GM21619 (cell line): Measurements from ENCODE around the gene MIB1.
"Not testable (repeated sequence)": the region's sequence is repeated elsewhere in the genome, so short reads cannot be mapped to it uniquely, and the experiment has no call there.

Source experiments
- ATAC-seq: cut with Tn5 transposase; IDR thresholded peaks from one replicate; pipeline ENCODE4 v1.9.1; 2021; ENCODE audit not compliant: unreplicated experiment

Gene MIB1

GRCh38 chr18:21740538-21741311 lies at the start of gene MIB1:
TSS of gene MIB1 (plus strand) at chr18:21740792. CDS start at chr18:21741584, 792 bp downstream.
- peak; percentile 93 for ATAC-seq

- ATAC-seq: no peak
Measured at GRCh38 chr18:21693322-21693721, 47.3 kb upstream of the MIB1 start.

- no peak for ATAC-seq
Measured at GRCh38 chr18:21700528-21701075, 40.0 kb upstream of the MIB1 start.

- ATAC-seq: no peak
Measured at GRCh38 chr18:21701621-21702020, 39.0 kb upstream of the MIB1 start.

GRCh38 chr18:21702602-21703001 lies 38.0 kb upstream of the MIB1 start:
- ATAC-seq: no peak

GRCh38 chr18:21703241-21703820 lies 37.3 kb upstream of the MIB1 start:
- no peak for ATAC-seq

- ATAC-seq: peak; percentile 93
Measured at GRCh38 chr18:21704603-21705364, 35.8 kb upstream of the MIB1 start, which contains the start of gene ABHD3. TSS of gene ABHD3 (minus strand) at chr18:21704774. CDS start at chr18:21704665, 109 bp downstream.

- no peak for ATAC-seq
Measured at GRCh38 chr18:21706386-21706865, 34.2 kb upstream of the MIB1 start.

GRCh38 chr18:21707130-21707529 lies 33.5 kb upstream of the MIB1 start:
- not testable (repeated sequence) for ATAC-seq

GRCh38 chr18:21714474-21714873 lies 26.1 kb upstream of the MIB1 start:
- no peak for ATAC-seq

- no peak for ATAC-seq
Measured at GRCh38 chr18:21722687-21723086, 17.9 kb upstream of the MIB1 start.

- no peak for ATAC-seq
Measured at GRCh38 chr18:21725201-21725600, 15.4 kb upstream of the MIB1 start.

GRCh38 chr18:21727702-21728101 lies 12.9 kb upstream of the MIB1 start:
- ATAC-seq: no peak

GRCh38 chr18:21733011-21733410 lies 7.6 kb upstream of the MIB1 start:
- ATAC-seq: no peak

GRCh38 chr18:21735452-21736015 lies 5.1 kb upstream of the MIB1 start:
- ATAC-seq: no peak

- not testable (repeated sequence) for ATAC-seq
Measured at GRCh38 chr18:21736926-21737325, 3.7 kb upstream of the MIB1 start.

- ATAC-seq: peak; percentile 4
Measured at GRCh38 chr18:21739604-21740537, 721 bp upstream of the MIB1 start.

- ATAC-seq: peak; percentile 38
Measured at GRCh38 chr18:21741312-21741561, 645 bp downstream of the MIB1 start.

- peak; percentile 13 for ATAC-seq
Measured at GRCh38 chr18:21741562-21742314, 1.1 kb downstream of the MIB1 start.
